HUES48 (cell line): ENCODE data around the gene ALDH8A1.

Experiments
- H3K27ac ChIP-seq: one replicate; pipeline ENCODE4 v1.7.0; 2013; ENCODE audit warnings: low read depth, low read length, inconsistent platforms
- H3K27me3 ChIP-seq: 2 replicates; pipeline ENCODE4 v1.6.1; 2013; ENCODE audit warnings: mild to moderate bottlenecking, low read length; ENCODE audit not compliant: control insufficient read depth, insufficient read depth
- H3K36me3 ChIP-seq: 2 replicates; pipeline ENCODE4 v1.6.1; 2013; ENCODE audit warnings: low read length; ENCODE audit not compliant: control insufficient read depth, insufficient read depth
- H3K4me1 ChIP-seq: 2 replicates; pipeline ENCODE4 v1.6.1; 2013; ENCODE audit warnings: mild to moderate bottlenecking, low read length; ENCODE audit not compliant: control insufficient read depth, insufficient read depth
- H3K4me3 ChIP-seq: 2 replicates; pipeline ENCODE4 v1.5.1; 2013; ENCODE audit warnings: mild to moderate bottlenecking, low read depth, low read length
- H3K9ac ChIP-seq: 2 replicates; pipeline ENCODE4 v1.6.1; 2013; ENCODE audit warnings: mild to moderate bottlenecking, low read depth, low read length, moderate library complexity
- H3K9me3 ChIP-seq: 2 replicates; pipeline ENCODE4 v1.6.1; 2013; ENCODE audit warnings: low read length; ENCODE audit not compliant: control insufficient read depth, insufficient read depth

Gene ALDH8A1

GRCh38 chr6:134949927-134950326 lies at the start of gene ALDH8A1:
TSS of gene ALDH8A1 (minus strand) at chr6:134950101. CDS start at chr6:134950053, 48 bp downstream.
- Histone ChIP-seq H3K9me3 (no peaks in the 10 kb centered on the region), H3K9ac (no peak within 1 kb of the TSS), H3K4me3 (no peak within 1 kb of the TSS), H3K27ac (no peak within 1 kb of the TSS), H3K27me3 (no peaks in the 10 kb centered on the region), H3K36me3 (no peaks in the 10 kb centered on the region), H3K4me1 (no peaks in the 10 kb centered on the region)

GRCh38 chr6:134999107-134999506 lies 49.2 kb upstream of the ALDH8A1 start:
- 0 out of 2 replicates have a peak, but pooled peaks cover 4% of the 10 kb centered on the region for H3K4me1 ChIP-seq
- no peaks in the 10 kb centered on the region for H3K9me3 ChIP-seq
- no peaks in the 10 kb centered on the region for H3K27me3 ChIP-seq
- no peak overlapping the region for H3K4me3 ChIP-seq
- no peak overlapping the region for H3K9ac ChIP-seq
- H3K36me3 ChIP-seq: peaks cover 30% of the 10 kb centered on the region
- peak overlapping the region; percentile 8 for H3K27ac ChIP-seq

- no peak overlapping the region for H3K27ac ChIP-seq
- peaks cover 47% of the 10 kb centered on the region for H3K36me3 ChIP-seq
- H3K9me3 ChIP-seq: no peaks in the 10 kb centered on the region
- 0 out of 2 replicates have a peak, but pooled peaks cover 4% of the 10 kb centered on the region for H3K4me1 ChIP-seq
- no peaks in the 10 kb centered on the region for H3K27me3 ChIP-seq
- H3K9ac ChIP-seq: no peak overlapping the region
- H3K4me3 ChIP-seq: no peak overlapping the region
These were observed 47.5 kb upstream of the ALDH8A1 start for GRCh38 chr6:134997133-134997995.

GRCh38 chr6:134995536-134995935 lies 45.6 kb upstream of the ALDH8A1 start:
- Histone ChIP-seq H3K9me3 (no peaks in the 10 kb centered on the region), H3K4me3 (no peak overlapping the region), H3K27me3 (no peaks in the 10 kb centered on the region), H3K27ac (no peak overlapping the region), H3K4me1 (0 out of 2 replicates have a peak, but pooled peaks cover 4% of the 10 kb centered on the region), H3K36me3 (peaks cover 54% of the 10 kb centered on the region), H3K9ac (no peak overlapping the region)

GRCh38 chr6:134994431-134994830 lies 44.5 kb upstream of the ALDH8A1 start:
- no peaks in the 10 kb centered on the region for H3K9me3 ChIP-seq
- peaks cover 57% of the 10 kb centered on the region for H3K36me3 ChIP-seq
- no peak overlapping the region for H3K27ac ChIP-seq
- 0 out of 2 replicates have a peak, but pooled peaks cover 4% of the 10 kb centered on the region for H3K4me1 ChIP-seq
- no peak overlapping the region for H3K9ac ChIP-seq
- no peak overlapping the region for H3K4me3 ChIP-seq
- no peaks in the 10 kb centered on the region for H3K27me3 ChIP-seq

- no peak overlapping the region for H3K9ac ChIP-seq
- no peaks in the 10 kb centered on the region for H3K9me3 ChIP-seq
- H3K4me3 ChIP-seq: no peak overlapping the region
- no peaks in the 10 kb centered on the region for H3K4me1 ChIP-seq
- H3K36me3 ChIP-seq: peaks cover 56% of the 10 kb centered on the region
- no peak overlapping the region for H3K27ac ChIP-seq
- no peaks in the 10 kb centered on the region for H3K27me3 ChIP-seq
These were observed 42.3 kb upstream of the ALDH8A1 start for GRCh38 chr6:134992155-134992554.

GRCh38 chr6:134990262-134990661 lies 40.4 kb upstream of the ALDH8A1 start:
- H3K4me3 ChIP-seq: no peak overlapping the region
- H3K27ac ChIP-seq: no peak overlapping the region
- H3K36me3 ChIP-seq: peaks cover 59% of the 10 kb centered on the region

GRCh38 chr6:134984821-134985220 lies 34.9 kb upstream of the ALDH8A1 start:
- Histone ChIP-seq H3K27me3 (no peaks in the 10 kb centered on the region), H3K27ac (no peak overlapping the region)

More at GRCh38 chr6:134990262-134990661, 40.4 kb upstream of the ALDH8A1 start:
- Histone ChIP-seq H3K4me1 (no peaks in the 10 kb centered on the region), H3K27me3 (no peaks in the 10 kb centered on the region), H3K9ac (no peak overlapping the region), H3K9me3 (no peaks in the 10 kb centered on the region)

GRCh38 chr6:134983823-134984222 lies 33.9 kb upstream of the ALDH8A1 start:
- Histone ChIP-seq H3K27me3 (no peaks in the 10 kb centered on the region), H3K27ac (no peak overlapping the region), H3K9me3 (no peaks in the 10 kb centered on the region), H3K4me3 (no peak overlapping the region), H3K4me1 (no peaks in the 10 kb centered on the region), H3K36me3 (peaks cover 61% of the 10 kb centered on the region), H3K9ac (no peak overlapping the region)

More at GRCh38 chr6:134984821-134985220, 34.9 kb upstream of the ALDH8A1 start:
- no peaks in the 10 kb centered on the region for H3K4me1 ChIP-seq
- H3K36me3 ChIP-seq: peaks cover 58% of the 10 kb centered on the region
- H3K4me3 ChIP-seq: no peak overlapping the region
- no peak overlapping the region for H3K9ac ChIP-seq
- no peaks in the 10 kb centered on the region for H3K9me3 ChIP-seq

GRCh38 chr6:134982161-134982560 lies 32.3 kb upstream of the ALDH8A1 start:
- no peaks in the 10 kb centered on the region for H3K27me3 ChIP-seq
- H3K27ac ChIP-seq: no peak overlapping the region
- peaks cover 70% of the 10 kb centered on the region for H3K36me3 ChIP-seq
- H3K4me1 ChIP-seq: no peaks in the 10 kb centered on the region
- no peaks in the 10 kb centered on the region for H3K9me3 ChIP-seq
- H3K9ac ChIP-seq: no peak overlapping the region
- no peak overlapping the region for H3K4me3 ChIP-seq

GRCh38 chr6:134980846-134981245 lies 30.9 kb upstream of the ALDH8A1 start:
- no peak overlapping the region for H3K27ac ChIP-seq
- no peaks in the 10 kb centered on the region for H3K4me1 ChIP-seq
- no peaks in the 10 kb centered on the region for H3K27me3 ChIP-seq
- no peak overlapping the region for H3K9ac ChIP-seq
- H3K9me3 ChIP-seq: no peaks in the 10 kb centered on the region
- no peak overlapping the region for H3K4me3 ChIP-seq
- H3K36me3 ChIP-seq: peaks cover 59% of the 10 kb centered on the region
